BLaER1 treated with 17β-estradiol and CSF1 and Interleukin-3, amounts not matched to agents 10 nM and 100 nM (cell line): ENCODE measurements around the gene XRCC1.
A peak's percentile ranks its signal among the peaks of the same experiment; 100 is the strongest.

Experiments used
- H3K27ac ChIP-seq, 11 experiments: shearing (Covaris generic); formaldehyde crosslinking; 2 replicates each; pipeline ENCODE4 v1.8.1; 2022
- H3K27me3 ChIP-seq, 11 experiments: shearing (Covaris generic); formaldehyde crosslinking; 2 replicates each; pipeline ENCODE4 v1.8.1; 2022
- H3K36me3 ChIP-seq, 11 experiments: shearing (Covaris generic); formaldehyde crosslinking; 2 replicates each; pipeline ENCODE4 v1.8.1; 2022
- H3K4me1 ChIP-seq, 10 experiments: shearing (Covaris generic); formaldehyde crosslinking; 2 replicates each; pipeline ENCODE4 v1.8.1; 2022
- H3K4me2 ChIP-seq, 11 experiments: shearing (Covaris generic); formaldehyde crosslinking; 2 replicates each; pipeline ENCODE4 v1.8.1; 2022
- H3K4me3 ChIP-seq, 10 experiments: shearing (Covaris generic); formaldehyde crosslinking; 2 replicates each; pipeline ENCODE4 v1.8.1; 2022
- H3K9ac ChIP-seq, 11 experiments: shearing (Covaris generic); formaldehyde crosslinking; 2 replicates each; pipeline ENCODE4 v1.8.1; 2022
- H3K9me3 ChIP-seq, 11 experiments: shearing (Covaris generic); formaldehyde crosslinking; replicated peaks in 1 of 11; 2 replicates each; pipeline ENCODE4 v1.8.1; 2022
- H4K20me1 ChIP-seq, 11 experiments: shearing (Covaris generic); formaldehyde crosslinking; 2 replicates each; pipeline ENCODE4 v1.8.1; 2022
- Cebpa-rat ChIP-seq, 11 experiments: shearing (Covaris generic); IDR thresholded peaks; 2 replicates each; pipeline ENCODE4 v1.8.1; 2022

XRCC1 gene

GRCh38 chr19:43574424-43575155, 737 bp downstream of the XRCC1 start:
- Histone ChIP-seq H3K27ac (peak overlapping the region; percentile 69 to 90 (median 85)), H3K4me3 (peak overlapping the region; percentile 72 to 87 (median 82)), H3K9ac (peak overlapping the region; percentile 83 to 94 (median 87)), H4K20me1 (no peaks in the 10 kb centered on the region), H3K27me3 (no peaks in the 10 kb centered on the region), H3K4me1 (peaks cover 47 to 76% (median 69%) of the 10 kb centered on the region in 10 experiments), H3K36me3 (peaks cover 8 to 38% (median 17%) of the 10 kb centered on the region in 11 experiments; a peak in 18 of 22 replicates), H3K4me2 (peak overlapping the region; percentile 94 to 98 (median 96)), H3K9me3 (no peaks in the 10 kb centered on the region)
- TF ChIP-seq Cebpa-rat (IDR thresholded peaks at IDR 0.05), result no peak

- Histone ChIP-seq H3K36me3 (peaks cover 8 to 45% (median 17%) of the 10 kb centered on the region in 11 experiments; a peak in 18 of 22 replicates), H3K27ac (peak overlapping the region in 5 of 11 experiments; percentile 22 to 68 (median 63); a peak in 8 of 22 replicates), H3K4me3 (no peak overlapping the region), H3K9ac (peak overlapping the region in 4 of 11 experiments; percentile 6 to 42 (median 24); a peak in 1 of 22 replicates), H4K20me1 (no peaks in the 10 kb centered on the region), H3K9me3 (no peaks in the 10 kb centered on the region), H3K27me3 (no peaks in the 10 kb centered on the region), H3K4me2 (peak overlapping the region in 6 of 11 experiments; percentile 9 to 37 (median 12); a peak in 6 of 22 replicates), H3K4me1 (peaks cover 49 to 73% (median 65%) of the 10 kb centered on the region in 10 experiments)
- no peak for TF ChIP-seq Cebpa-rat (IDR thresholded peaks at IDR 0.05)
Observed at GRCh38 chr19:43572171-43572588, 3.1 kb downstream of the XRCC1 start.

GRCh38 chr19:43570174-43570791, 5.0 kb downstream of the XRCC1 start:
- no peaks in the 10 kb centered on the region for H3K9me3 ChIP-seq
- H4K20me1 ChIP-seq, result no peaks in the 10 kb centered on the region
- H3K4me1 ChIP-seq, result peaks cover 56 to 78% (median 69%) of the 10 kb centered on the region in 10 experiments
- no peak overlapping the region for H3K4me3 ChIP-seq
- peak overlapping the region in 9 of 11 experiments; percentile 9 to 50 (median 22); a peak in 13 of 22 replicates for H3K4me2 ChIP-seq
- H3K9ac ChIP-seq, result peak overlapping the region in 5 of 11 experiments; percentile 12 to 53 (median 24); a peak in 6 of 22 replicates
- no peaks in the 10 kb centered on the region for H3K27me3 ChIP-seq
- peaks cover 8 to 45% (median 17%) of the 10 kb centered on the region in 11 experiments; a peak in 18 of 22 replicates for H3K36me3 ChIP-seq
- peak overlapping the region in 7 of 11 experiments; percentile 0 to 68 (median 61); a peak in 13 of 22 replicates for H3K27ac ChIP-seq
- no peak for TF ChIP-seq Cebpa-rat (IDR thresholded peaks at IDR 0.05)

- Histone ChIP-seq H3K36me3 (peaks cover 8 to 45% (median 17%) of the 10 kb centered on the region in 11 experiments; a peak in 18 of 22 replicates), H3K9me3 (no peaks in the 10 kb centered on the region), H3K4me3 (no peak overlapping the region), H3K4me1 (peaks cover 59 to 82% (median 72%) of the 10 kb centered on the region in 10 experiments), H3K27ac (peak overlapping the region in 5 of 11 experiments; percentile 0 to 68 (median 63); a peak in 9 of 22 replicates), H4K20me1 (no peaks in the 10 kb centered on the region), H3K4me2 (peak overlapping the region in 7 of 11 experiments; percentile 9 to 37 (median 22); a peak in 4 of 22 replicates), H3K27me3 (no peaks in the 10 kb centered on the region), H3K9ac (peak overlapping the region in 3 of 11 experiments; percentile 24 to 53 (median 31); a peak in 2 of 22 replicates)
- no peak for TF ChIP-seq Cebpa-rat (IDR thresholded peaks at IDR 0.05)
Observed at GRCh38 chr19:43569657-43570056, 5.7 kb downstream of the XRCC1 start.

- H3K4me2 ChIP-seq, result peak overlapping the region; percentile 65 to 88 (median 78)
- no peaks in the 10 kb centered on the region; a peak in 1 of 22 replicates for H3K9me3 ChIP-seq
- peak in 2 of 11 experiments; percentile 47 to 81; a peak in 2 of 22 replicates for TF ChIP-seq Cebpa-rat (IDR thresholded peaks at IDR 0.05)
- no peaks in the 10 kb centered on the region; a peak in 1 of 22 replicates for H4K20me1 ChIP-seq
- H3K27me3 ChIP-seq, result no peaks in the 10 kb centered on the region
- peak overlapping the region; percentile 79 to 98 (median 96) for H3K27ac ChIP-seq
- peaks cover 0 to 31% (median 8%) of the 10 kb centered on the region in 11 experiments; a peak in 12 of 22 replicates for H3K36me3 ChIP-seq
- H3K4me3 ChIP-seq, result peak overlapping the region in 2 of 10 experiments; percentile 21 to 23; a peak in 2 of 20 replicates
- H3K4me1 ChIP-seq, result peaks cover 59 to 80% (median 77%) of the 10 kb centered on the region in 10 experiments
- H3K9ac ChIP-seq, result peak overlapping the region; percentile 17 to 87 (median 81); a peak in 20 of 22 replicates
Observed at GRCh38 chr19:43564800-43565199, 10.5 kb downstream of the XRCC1 start.

GRCh38 chr19:43563816-43564457, 11.4 kb downstream of the XRCC1 start:
- H3K27ac ChIP-seq, result peak overlapping the region; percentile 79 to 98 (median 96)
- H3K36me3 ChIP-seq, result peaks cover 0 to 34% (median 12%) of the 10 kb centered on the region in 11 experiments; a peak in 15 of 22 replicates
- TF ChIP-seq Cebpa-rat (IDR thresholded peaks at IDR 0.05), result no peak
- no peaks in the 10 kb centered on the region; a peak in 1 of 22 replicates for H4K20me1 ChIP-seq
- peak overlapping the region; percentile 65 to 88 (median 78) for H3K4me2 ChIP-seq
- H3K4me1 ChIP-seq, result peaks cover 61 to 84% (median 78%) of the 10 kb centered on the region in 10 experiments
- H3K9me3 ChIP-seq, result no peaks in the 10 kb centered on the region; a peak in 1 of 22 replicates
- H3K4me3 ChIP-seq, result peak overlapping the region in 2 of 10 experiments; percentile 21 to 31; a peak in 1 of 20 replicates
- peak overlapping the region; percentile 64 to 87 (median 81) for H3K9ac ChIP-seq
- no peaks in the 10 kb centered on the region for H3K27me3 ChIP-seq

- TF ChIP-seq Cebpa-rat (IDR thresholded peaks at IDR 0.05), result peak; percentile 50 to 99 (median 95); a peak in 20 of 22 replicates
- Histone ChIP-seq H3K27ac (peak overlapping the region; percentile 79 to 98 (median 96)), H3K4me2 (peak overlapping the region; percentile 65 to 88 (median 79)), H3K4me3 (peak overlapping the region in 2 of 10 experiments; percentile 2 to 50; a peak in 2 of 20 replicates), H3K27me3 (no peaks in the 10 kb centered on the region), H3K36me3 (peaks cover 6 to 42% (median 19%) of the 10 kb centered on the region in 11 experiments; a peak in 19 of 22 replicates), H4K20me1 (no peaks in the 10 kb centered on the region; a peak in 1 of 22 replicates), H3K9me3 (no peaks in the 10 kb centered on the region; a peak in 1 of 22 replicates), H3K9ac (peak overlapping the region; percentile 64 to 87 (median 81)), H3K4me1 (peaks cover 71 to 88% (median 83%) of the 10 kb centered on the region in 10 experiments)
Observed at GRCh38 chr19:43562698-43563241, 12.6 kb downstream of the XRCC1 start.
